Endothelial cell of umbilical vein (primary cell): ENCODE data around the gene TMC4. TPM values are rescaled to one million over a fixed set of nuclear protein-coding genes. Genes with fewer than 3 reads are reported as not detected.
A peak's percentile ranks its signal among the peaks of the same experiment; 100 is the strongest.

Experiments used
- BruUV-seq: library from RNA; stranded (reverse); fragments of 400-500 nt; replicated peaks from 2 replicates; lab custom pipeline; 2021; lab: Mats Ljungman, UMichigan
- CTCF ChIA-PET: fragments of 300-600, 350-600 bp; sonication (Branson Sonifier 250); formaldehyde crosslinking; loops from one replicate; lab custom pipeline; 2021; ENCODE audit warnings: antibody characterized with exemption, inconsistent platforms; lab: Charles Lee
- POLR2A ChIA-PET: fragments of 300-600, 350-600 bp; sonication (Branson Sonifier 250); formaldehyde crosslinking; loops from one replicate; lab custom pipeline; 2021; ENCODE audit warnings: antibody characterized with exemption, inconsistent platforms; lab: Charles Lee
- DNase-seq: peaks from one replicate; pipeline ENCODE4 v3.0.0-alpha.2; 2011; ENCODE audit warnings: low read depth, low spot score
- FAIRE-seq: peaks from 2 replicates; lab custom pipeline; 2011; peaks lifted over from hg19 to GRCh38; lab: Jason Lieb, UNC
- H2AFZ ChIP-seq: 2 replicates; pipeline ENCODE4 v1.6.0; 2012; ENCODE audit warnings: low read depth, low read length, control low read depth, inconsistent platforms
- H3K27ac ChIP-seq: 2 replicates; pipeline ENCODE4 v1.5.1; 2011; ENCODE audit warnings: low read depth, mild to moderate bottlenecking, control low read depth, low read length, moderate library complexity; ENCODE audit not compliant: insufficient read depth
- H3K27me3 ChIP-seq, 2 experiments: 2 replicates each; pipeline versions ENCODE4 v1.6.0 to v1.6.1; 2011; ENCODE audit warnings: low read length in 2 of 2, mixed read lengths in 1 of 2; ENCODE audit not compliant: control insufficient read depth in 2 of 2, insufficient read depth in 2 of 2
- H3K36me3 ChIP-seq, 2 experiments: 2 replicates in 1 of 2; 3 replicates in 1 of 2; pipeline ENCODE4 v1.5.1; 2011; ENCODE audit warnings: low read length in 2 of 2, mild to moderate bottlenecking in 1 of 2, moderate library complexity in 1 of 2; ENCODE audit not compliant: control insufficient read depth in 2 of 2, insufficient read depth in 2 of 2; ENCODE audit errors: extremely low read depth in 1 of 2
- H3K4me1 ChIP-seq: 3 replicates; pipeline ENCODE4 v1.5.1; 2011; ENCODE audit warnings: mild to moderate bottlenecking, low read length; ENCODE audit not compliant: control insufficient read depth, insufficient read depth; ENCODE audit errors: extremely low read depth
- H3K4me2 ChIP-seq: 2 replicates; pipeline ENCODE4 v1.6.1; 2011; ENCODE audit warnings: low read length, control low read depth, mixed read lengths; ENCODE audit not compliant: insufficient read depth
- H3K4me3 ChIP-seq, 3 experiments: fragments of 200-600 bp in 1 of 3; sonication (generic), shearing (Covaris generic) in 1 of 3; replicated peaks in 1 of 3; 2 replicates each; pipeline ENCODE4 v1.5.1; 2011 to 2016; ENCODE audit warnings: control low read depth in 3 of 3, low read length in 3 of 3, mild to moderate bottlenecking in 2 of 3, inconsistent platforms in 1 of 3, low read depth in 1 of 3, moderate library complexity in 1 of 3; ENCODE audit not compliant: insufficient read depth in 1 of 3
- H3K79me2 ChIP-seq: 2 replicates; pipeline ENCODE4 v1.6.0; 2012; ENCODE audit warnings: low read length, inconsistent platforms; ENCODE audit not compliant: control insufficient read depth, insufficient read depth
- H3K9ac ChIP-seq: replicated peaks from 2 replicates; pipeline ENCODE3; 2011; ENCODE audit warnings: low read length, control low read depth; ENCODE audit not compliant: insufficient read depth; ENCODE audit errors: extremely low read depth
- H3K9me1 ChIP-seq: replicated peaks from 3 replicates; pipeline ENCODE4 v1.6.0; 2011; ENCODE audit warnings: mild to moderate bottlenecking, low read length; ENCODE audit not compliant: control insufficient read depth, insufficient read depth; ENCODE audit errors: extremely low read depth
- H3K9me3 ChIP-seq: replicated peaks from 2 replicates; pipeline ENCODE4 v1.5.1; 2012; ENCODE audit warnings: low read length, inconsistent platforms; ENCODE audit not compliant: control insufficient read depth, insufficient read depth
- H4K20me1 ChIP-seq: replicated peaks from 2 replicates; pipeline ENCODE3; 2011; ENCODE audit warnings: mild to moderate bottlenecking, low read length; ENCODE audit not compliant: control insufficient read depth, insufficient read depth; ENCODE audit errors: extremely low read depth
- EZH2 ChIP-seq: IDR thresholded peaks from 2 replicates; pipeline ENCODE4 v1.6.1; 2012; ENCODE audit warnings: borderline replicate concordance, low read depth, mild to moderate bottlenecking, moderate library complexity, low read length, inconsistent platforms; ENCODE audit not compliant: severe bottlenecking
- FOS ChIP-seq: IDR thresholded peaks from 2 replicates; pipeline ENCODE4 v1.6.1; 2011; ENCODE audit warnings: mild to moderate bottlenecking, low read length, moderate library complexity, borderline replicate concordance; ENCODE audit not compliant: insufficient read depth
- GATA2 ChIP-seq: IDR thresholded peaks from 2 replicates; pipeline ENCODE4 v1.7.0; 2011; ENCODE audit warnings: low read depth, mild to moderate bottlenecking, moderate library complexity, mixed read lengths, low read length; ENCODE audit not compliant: insufficient read length, insufficient read depth
- JUN ChIP-seq: IDR thresholded peaks from 2 replicates; pipeline ENCODE4 v1.6.1; 2011; ENCODE audit warnings: borderline replicate concordance, low read depth; ENCODE audit not compliant: insufficient read length, insufficient read depth
- MYC ChIP-seq: IDR thresholded peaks from one replicate; pipeline ENCODE4 v1.6.1; 2011; ENCODE audit warnings: mild to moderate bottlenecking, low read depth, low read length
- POLR2A ChIP-seq: IDR thresholded peaks from 2 replicates; pipeline ENCODE4 v1.6.1; 2012; ENCODE audit warnings: low read depth, mild to moderate bottlenecking, control low read depth, low read length
- POLR2AphosphoS5 ChIP-seq: IDR thresholded peaks from 2 replicates; pipeline ENCODE4 v1.6.1; 2012; ENCODE audit warnings: low read depth, mild to moderate bottlenecking, control low read depth, low read length, moderate library complexity; ENCODE audit not compliant: insufficient read depth
- dilution Hi-C: fragments of 300-500 bp; cut with MboI; formaldehyde crosslinking; loops from one replicate; pipeline ENCODE4 v1.15.0; 2019; ENCODE audit warnings: low sequenced_read_pairs; ENCODE audit not compliant: extremely low pct_ligation_motif_present
- intact Hi-C: fragments of 100-400 bp; cut with micrococcal nuclease; formaldehyde crosslinking; loops from one replicate; pipeline ENCODE4 v1.10.0; 2022
- polyA plus RNA-seq, 4 experiments: library from polyadenylated mRNA; depleted of rRNA in 3 of 4; stranded (reverse) in 3 of 4; unstranded in 1 of 4; fragments of >200 nt; gene quantifications; 2 replicates each; pipeline versions ENCODE4 v1.2.1 to v1.2.3, GENCODE V29; 2011 to 2012; ENCODE audit warnings: missing spikeins in 1 of 4
- total RNA-seq: library from RNA; stranded (reverse); gene quantifications from 2 replicates; pipeline ENCODE4 v1.2.3, GENCODE V29; 2021
- TF ChIP-seq, protein P1 (sequence below), 2 donors: IDR thresholded peaks; 1 replicate in 1 of 2; 2 replicates in 1 of 2; pipeline ENCODE4 v1.5.1; 2011; ENCODE audit warnings: low read length in 2 of 2, mild to moderate bottlenecking in 2 of 2, moderate library complexity in 2 of 2, control low read depth in 1 of 2, inconsistent platforms in 1 of 2, low read depth in 1 of 2; ENCODE audit not compliant: insufficient read depth in 1 of 2; ENCODE audit errors: extremely low read depth in 1 of 2
- TF ChIP-seq, protein P2 (sequence below): IDR thresholded peaks from 2 replicates; pipeline ENCODE4 v1.6.1; 2011; ENCODE audit not compliant: insufficient read depth, insufficient read length

The TMC4 gene
- total and polyA plus RNA-seq, 2 donors (not counting 3 experiments of a cell fraction or from before 2014, with no cell fraction given) = 0.71 to 1.7 TPM

GRCh38 chr19:54154603-54155345 is 18.2 kb downstream of the TMC4 start:
- FAIRE-seq (peak; percentile 35), DNase-seq (no peak)
- H3K4me2 ChIP-seq = no peak overlapping the region
- dilution Hi-C loops (no loop called here), intact Hi-C loops (no loop called here)
- TF ChIP-seq EZH2 (no peak), MYC (no peak), GATA2 (no peak), POLR2A (no peak), POLR2AphosphoS5 (no peak), FOS (no peak), JUN (no peak)
- TF ChIP-seq, protein P1, sequence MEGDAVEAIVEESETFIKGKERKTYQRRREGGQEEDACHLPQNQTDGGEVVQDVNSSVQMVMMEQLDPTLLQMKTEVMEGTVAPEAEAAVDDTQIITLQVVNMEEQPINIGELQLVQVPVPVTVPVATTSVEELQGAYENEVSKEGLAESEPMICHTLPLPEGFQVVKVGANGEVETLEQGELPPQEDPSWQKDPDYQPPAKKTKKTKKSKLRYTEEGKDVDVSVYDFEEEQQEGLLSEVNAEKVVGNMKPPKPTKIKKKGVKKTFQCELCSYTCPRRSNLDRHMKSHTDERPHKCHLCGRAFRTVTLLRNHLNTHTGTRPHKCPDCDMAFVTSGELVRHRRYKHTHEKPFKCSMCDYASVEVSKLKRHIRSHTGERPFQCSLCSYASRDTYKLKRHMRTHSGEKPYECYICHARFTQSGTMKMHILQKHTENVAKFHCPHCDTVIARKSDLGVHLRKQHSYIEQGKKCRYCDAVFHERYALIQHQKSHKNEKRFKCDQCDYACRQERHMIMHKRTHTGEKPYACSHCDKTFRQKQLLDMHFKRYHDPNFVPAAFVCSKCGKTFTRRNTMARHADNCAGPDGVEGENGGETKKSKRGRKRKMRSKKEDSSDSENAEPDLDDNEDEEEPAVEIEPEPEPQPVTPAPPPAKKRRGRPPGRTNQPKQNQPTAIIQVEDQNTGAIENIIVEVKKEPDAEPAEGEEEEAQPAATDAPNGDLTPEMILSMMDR (IDR thresholded peaks at IDR 0.05; ENCODE audit: extremely low read depth in 1 of 2, insufficient read depth in 1 of 2, low read depth in 1 of 2, low read length in 2 of 2) = no peak
- TF ChIP-seq, protein P2, sequence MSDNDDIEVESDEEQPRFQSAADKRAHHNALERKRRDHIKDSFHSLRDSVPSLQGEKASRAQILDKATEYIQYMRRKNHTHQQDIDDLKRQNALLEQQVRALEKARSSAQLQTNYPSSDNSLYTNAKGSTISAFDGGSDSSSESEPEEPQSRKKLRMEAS = no peak
- BruUV-seq = no TSS peak
- no peak overlapping the region for H3K4me3 ChIP-seq
- H4K20me1 ChIP-seq = no peaks in the 10 kb centered on the region
- no peaks in the 10 kb centered on the region for H3K9me1 ChIP-seq
- no peak overlapping the region for H3K9ac ChIP-seq
- H3K79me2 ChIP-seq = peaks cover 4% of the 10 kb centered on the region
- peaks cover 10% of the 10 kb centered on the region for H3K4me1 ChIP-seq
- H3K9me3 ChIP-seq = no peaks in the 10 kb centered on the region
- no peaks in the 10 kb centered on the region for H3K27me3 ChIP-seq
- no peak overlapping the region for H2AFZ ChIP-seq
- ChIA-PET POLR2A (no interaction called here), CTCF (no interaction called here)
- no peak overlapping the region for H3K27ac ChIP-seq
- peaks cover 13 to 62% of the 10 kb centered on the region in 2 experiments for H3K36me3 ChIP-seq
